Calu3 (cell line): Measurements from ENCODE around the gene ITM2C. TPM values are rescaled to one million over a fixed set of nuclear protein-coding genes. Genes with fewer than 3 reads are reported as not detected.
A peak's percentile ranks its signal among the peaks of the same experiment; 100 is the strongest.

Experiments
- BruUV-seq: library from RNA; stranded (reverse); fragments of 400-500 nt; replicated peaks from 2 replicates; lab custom pipeline; 2021; lab: Mats Ljungman, UMichigan
- CTCF ChIA-PET: fragments of 300-600 bp; sonication (Branson Sonifier 250); formaldehyde crosslinking; loops from one replicate; lab custom pipeline; 2022; ENCODE audit warnings: antibody characterized with exemption; lab: Charles Lee
- DNase-seq: peaks from one replicate; pipeline ENCODE4 v3.0.0; 2022
- H3K27ac Mint-ChIP-seq: one replicate; pipeline ENCODE4 v1.8.0; 2022; ENCODE audit warnings: mixed read lengths; ENCODE audit not compliant: unreplicated experiment
- H3K27me3 Mint-ChIP-seq: one replicate; pipeline ENCODE4 v1.8.0; 2022; ENCODE audit warnings: mixed read lengths; ENCODE audit not compliant: unreplicated experiment
- H3K36me3 Mint-ChIP-seq: one replicate; pipeline ENCODE4 v1.8.0; 2022; ENCODE audit warnings: mild to moderate bottlenecking, moderate library complexity, mixed read lengths; ENCODE audit not compliant: insufficient read depth, unreplicated experiment
- H3K4me1 Mint-ChIP-seq: one replicate; pipeline ENCODE4 v1.8.0; 2022; ENCODE audit warnings: mild to moderate bottlenecking, low read depth, mixed read lengths; ENCODE audit not compliant: unreplicated experiment
- H3K4me3 Mint-ChIP-seq: one replicate; pipeline ENCODE4 v1.8.0; 2022; ENCODE audit warnings: mild to moderate bottlenecking, low read depth, moderate library complexity, mixed read lengths; ENCODE audit not compliant: unreplicated experiment
- H3K9me3 Mint-ChIP-seq: one replicate; pipeline ENCODE4 v1.8.0; 2022; ENCODE audit warnings: low read depth, mixed read lengths; ENCODE audit not compliant: unreplicated experiment
- CTCF ChIP-seq: fragments of 200-600 bp; IDR thresholded peaks from one replicate; pipeline ENCODE4 v1.8.0; 2022; ENCODE audit warnings: antibody characterized with exemption; ENCODE audit not compliant: unreplicated experiment
- intact Hi-C: fragments of 100-400 bp; cut with micrococcal nuclease; formaldehyde crosslinking; loops from one replicate; pipeline ENCODE4 v1.10.0; 2022; ENCODE audit not compliant: unreplicated experiment
- total RNA-seq: library from RNA; stranded (reverse); gene quantifications from 2 replicates; pipeline ENCODE4 v1.2.3, GENCODE V29; 2022

The ITM2C gene
- total RNA-seq, 1 experiment from 2014 or later, result 57.1 TPM

GRCh38 chr2:230878599-230879188 is 14.0 kb downstream of the ITM2C start:
- Mint-ChIP-seq H3K27ac (no peak overlapping the region), H3K9me3 (no peaks in the 10 kb centered on the region), H3K36me3 (peaks cover 12% of the 10 kb centered on the region), H3K4me1 (no peaks in the 10 kb centered on the region), H3K27me3 (peaks cover 7% of the 10 kb centered on the region), H3K4me3 (no peak overlapping the region)
- no peak for DNase-seq
- intact Hi-C loops, result no loop called here
- TSS peak; percentile 83 for BruUV-seq
- TF ChIP-seq CTCF, result no peak
- CTCF ChIA-PET, result no interaction called here

- no peaks in the 10 kb centered on the region for H3K4me1 Mint-ChIP-seq
- no peaks in the 10 kb centered on the region for H3K9me3 Mint-ChIP-seq
- intact Hi-C loops, result no loop called here
- H3K36me3 Mint-ChIP-seq, result peaks cover 12% of the 10 kb centered on the region
- H3K27ac Mint-ChIP-seq, result no peak overlapping the region
- BruUV-seq, result no TSS peak
- TF ChIP-seq CTCF, result no peak
- H3K27me3 Mint-ChIP-seq, result peaks cover 7% of the 10 kb centered on the region
- CTCF ChIA-PET, result interaction anchor here (0.7 kb wide), 1 partner anchor 97 kb away, joined by 7 read pairs; no protein-coding TSS in a partner anchor
- no peak overlapping the region for H3K4me3 Mint-ChIP-seq
- no peak for DNase-seq
These were observed 14.6 kb downstream of the ITM2C start for GRCh38 chr2:230879271-230879882.

GRCh38 chr2:230879891-230880290 is 15.1 kb downstream of the ITM2C start:
- CTCF ChIA-PET, result interaction anchor here (0.7 kb wide), 1 partner anchor 96 kb away, joined by 7 read pairs; no protein-coding TSS in a partner anchor

DNA sequence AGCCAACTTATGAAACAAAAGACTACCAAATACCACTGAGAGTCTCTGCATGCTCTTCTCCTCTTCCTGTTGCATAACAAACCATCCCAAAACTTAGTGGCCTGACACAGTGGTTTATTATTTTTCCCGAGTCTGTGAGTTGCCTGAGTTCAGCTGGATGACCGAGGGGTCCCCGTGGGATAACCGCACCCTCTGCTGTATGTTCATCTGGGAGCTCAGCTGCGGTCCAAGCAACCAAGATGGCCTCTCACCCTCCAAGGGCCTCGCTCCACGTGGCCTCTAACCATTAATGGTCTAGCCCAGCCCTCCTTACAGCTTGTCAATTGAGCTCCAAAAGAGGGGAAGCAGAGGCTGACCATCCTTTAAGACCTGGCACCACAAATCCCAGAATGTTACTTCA is 17.1 kb downstream of the ITM2C start:
- no peak overlapping the region for H3K27ac Mint-ChIP-seq
- peaks cover 1% of the 10 kb centered on the region for H3K36me3 Mint-ChIP-seq
- intact Hi-C loops, result no loop called here
- BruUV-seq, result no TSS peak
- H3K9me3 Mint-ChIP-seq, result no peaks in the 10 kb centered on the region
- no peak for TF ChIP-seq CTCF
- H3K4me1 Mint-ChIP-seq, result no peaks in the 10 kb centered on the region
- no peak overlapping the region for H3K4me3 Mint-ChIP-seq
- DNase-seq, result no peak
- CTCF ChIA-PET, result no interaction called here
- peaks cover 7% of the 10 kb centered on the region for H3K27me3 Mint-ChIP-seq

More at GRCh38 chr2:230879891-230880290, 15.1 kb downstream of the ITM2C start:
- H3K4me3 Mint-ChIP-seq, result no peak overlapping the region
- no peaks in the 10 kb centered on the region for H3K4me1 Mint-ChIP-seq
- H3K27ac Mint-ChIP-seq, result no peak overlapping the region
- TF ChIP-seq CTCF, result no peak
- no TSS peak for BruUV-seq
- intact Hi-C loops, result no loop called here
- no peaks in the 10 kb centered on the region for H3K9me3 Mint-ChIP-seq
- DNase-seq, result no peak
- H3K36me3 Mint-ChIP-seq, result peaks cover 12% of the 10 kb centered on the region
- peaks cover 7% of the 10 kb centered on the region for H3K27me3 Mint-ChIP-seq
